ELR (cell line): ENCODE results near the gene CYP4B1.

Experiments
- DNase-seq: peaks from one replicate; pipeline ENCODE4 v3.0.0-alpha.2; 2015; ENCODE audit warnings: low read depth

CYP4B1 gene

DNA sequence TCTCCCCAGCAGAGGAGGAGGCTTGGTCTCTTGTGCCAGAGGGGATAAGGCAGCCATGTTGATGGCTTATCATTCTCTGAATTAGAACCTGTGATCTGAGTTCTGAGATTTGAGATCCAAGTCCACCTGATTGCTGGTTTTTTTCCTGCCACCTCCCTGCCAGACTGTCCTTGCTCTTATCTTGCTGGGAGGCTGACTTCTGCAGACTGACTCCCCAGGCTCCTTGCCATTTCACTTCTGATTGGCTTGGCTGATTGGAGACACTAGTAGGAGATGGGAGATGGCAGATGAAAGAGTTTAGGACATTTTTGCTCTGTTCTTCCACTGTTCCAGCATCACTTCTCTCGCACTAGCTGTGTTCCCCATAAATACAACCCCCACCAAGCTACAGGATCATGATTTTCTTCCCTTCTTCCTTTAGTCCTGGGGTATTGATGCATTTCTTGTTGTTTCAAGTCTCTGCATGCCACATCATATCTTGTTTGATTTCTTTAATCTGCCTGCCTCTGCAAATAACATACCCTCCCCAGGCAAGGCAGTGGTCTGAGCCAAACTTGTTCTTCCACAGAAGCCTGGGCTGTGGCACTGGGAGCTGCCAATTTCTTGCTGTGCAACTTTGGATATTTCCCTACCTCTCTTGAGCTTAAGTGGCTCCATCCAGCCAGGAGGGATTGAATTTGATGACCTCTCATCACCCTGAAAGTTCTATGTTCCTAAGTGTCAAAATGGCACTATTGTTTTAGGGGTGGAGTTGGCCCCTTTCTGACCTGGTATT lies 963 bp upstream of the CYP4B1 start:
- no peak for DNase-seq

DNA sequence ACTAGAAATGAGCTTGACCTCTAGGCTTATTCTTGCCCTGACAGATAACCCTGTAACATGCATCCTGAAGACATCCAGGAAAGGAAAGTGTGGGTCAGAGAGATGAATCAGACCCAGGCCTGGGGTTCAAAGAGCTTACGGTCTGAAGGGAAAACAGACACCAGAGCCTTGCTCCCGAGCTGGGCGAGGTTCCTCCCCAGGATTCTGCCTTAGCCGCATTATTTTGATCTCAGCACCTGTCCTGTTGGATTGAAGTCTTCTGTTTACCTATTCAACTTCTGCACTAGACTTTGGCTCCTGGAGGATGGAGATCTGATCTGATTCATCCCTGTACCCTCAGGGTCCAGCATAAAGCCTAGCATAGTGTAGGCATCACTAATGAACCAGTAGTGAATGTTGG lies 1.9 kb downstream of the CYP4B1 start:
- no peak for DNase-seq

DNA sequence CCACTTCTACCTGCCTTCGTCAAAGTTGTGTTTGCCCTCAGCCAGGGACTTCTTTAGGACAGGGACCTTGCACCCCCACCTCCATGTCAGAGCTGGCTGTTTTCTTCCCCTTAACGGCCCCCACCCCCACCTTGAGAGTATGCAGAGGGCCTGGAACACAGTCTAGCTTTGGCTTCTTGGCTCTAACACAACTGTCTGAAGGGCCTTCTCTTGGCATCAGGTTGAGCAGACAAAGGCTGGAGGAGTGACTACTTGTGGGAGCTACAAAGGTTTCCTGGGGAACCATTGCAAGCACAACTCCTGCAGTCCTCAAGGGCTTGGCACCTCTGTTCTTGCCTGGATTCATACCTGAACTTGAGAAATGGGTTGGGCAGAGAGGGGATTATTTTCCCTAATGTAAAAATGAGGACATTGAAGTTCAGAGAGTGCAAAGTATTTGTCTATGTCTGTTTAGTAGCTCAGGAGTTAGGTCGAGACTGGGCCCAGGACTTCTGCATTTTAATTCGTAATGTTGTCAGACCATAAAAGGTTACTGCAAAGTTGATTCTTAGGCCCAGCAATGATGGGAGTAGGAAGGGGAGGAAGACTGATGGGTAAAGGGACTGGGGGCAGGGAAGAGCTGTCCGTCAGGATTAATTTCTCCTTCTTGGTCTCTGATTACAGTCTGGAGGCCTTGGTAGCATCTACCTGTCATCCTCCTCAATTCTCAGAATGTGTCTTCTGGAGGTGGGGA lies 2.6 kb downstream of the CYP4B1 start:
- no peak for DNase-seq

DNA sequence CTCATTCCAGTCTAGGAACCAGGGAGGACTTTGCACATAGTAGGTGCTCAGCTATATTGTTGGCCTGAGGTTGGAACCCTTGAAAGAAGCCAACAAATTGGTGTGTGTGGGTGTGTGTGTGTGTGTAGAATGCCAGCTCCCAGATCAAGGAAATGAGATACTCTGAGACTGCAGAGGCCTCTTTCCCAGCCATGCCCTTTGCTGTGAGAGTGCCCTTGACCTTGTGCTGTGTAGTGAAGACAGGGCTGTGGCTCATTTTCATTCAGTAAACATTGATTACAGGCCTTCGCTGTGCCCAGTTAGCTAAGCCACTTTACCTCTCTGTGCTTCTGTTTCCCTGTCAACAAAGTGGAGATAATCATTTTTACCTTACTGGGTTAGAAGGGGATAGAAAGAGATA lies 3.2 kb downstream of the CYP4B1 start:
- DNase-seq = no peak

DNA sequence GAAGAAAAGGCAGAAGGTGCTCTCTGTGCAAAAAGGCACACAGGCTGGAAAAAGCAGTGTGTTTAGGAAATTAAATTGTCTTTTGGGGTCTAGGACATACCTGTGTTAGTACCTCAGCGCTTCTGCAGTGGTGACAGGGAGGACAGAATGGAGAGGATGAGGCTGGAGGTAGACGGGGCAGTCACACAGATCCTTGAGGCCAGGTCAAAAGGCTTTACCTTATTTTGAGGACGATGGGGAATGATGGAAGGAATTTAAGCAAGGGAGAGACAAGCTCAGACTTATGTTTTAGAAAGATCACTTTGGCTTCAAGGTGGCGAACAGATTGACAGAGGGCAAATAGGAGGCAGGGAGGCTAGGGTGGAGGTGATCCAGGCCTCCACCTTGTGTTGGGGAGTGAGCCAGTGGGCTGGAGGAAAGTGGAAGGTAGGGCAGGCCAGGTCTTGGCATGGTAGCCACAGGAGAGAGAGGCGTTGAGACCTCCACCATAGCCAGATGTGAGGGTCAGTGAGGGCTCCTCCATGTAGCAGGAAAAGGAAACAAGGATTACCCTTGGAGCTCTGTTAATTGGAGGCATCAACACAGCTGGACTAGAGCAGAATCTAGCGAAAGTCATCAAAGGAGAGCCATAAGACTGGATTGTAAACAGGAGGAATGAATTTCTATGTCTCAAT lies 4.2 kb downstream of the CYP4B1 start:
- no peak for DNase-seq

DNA sequence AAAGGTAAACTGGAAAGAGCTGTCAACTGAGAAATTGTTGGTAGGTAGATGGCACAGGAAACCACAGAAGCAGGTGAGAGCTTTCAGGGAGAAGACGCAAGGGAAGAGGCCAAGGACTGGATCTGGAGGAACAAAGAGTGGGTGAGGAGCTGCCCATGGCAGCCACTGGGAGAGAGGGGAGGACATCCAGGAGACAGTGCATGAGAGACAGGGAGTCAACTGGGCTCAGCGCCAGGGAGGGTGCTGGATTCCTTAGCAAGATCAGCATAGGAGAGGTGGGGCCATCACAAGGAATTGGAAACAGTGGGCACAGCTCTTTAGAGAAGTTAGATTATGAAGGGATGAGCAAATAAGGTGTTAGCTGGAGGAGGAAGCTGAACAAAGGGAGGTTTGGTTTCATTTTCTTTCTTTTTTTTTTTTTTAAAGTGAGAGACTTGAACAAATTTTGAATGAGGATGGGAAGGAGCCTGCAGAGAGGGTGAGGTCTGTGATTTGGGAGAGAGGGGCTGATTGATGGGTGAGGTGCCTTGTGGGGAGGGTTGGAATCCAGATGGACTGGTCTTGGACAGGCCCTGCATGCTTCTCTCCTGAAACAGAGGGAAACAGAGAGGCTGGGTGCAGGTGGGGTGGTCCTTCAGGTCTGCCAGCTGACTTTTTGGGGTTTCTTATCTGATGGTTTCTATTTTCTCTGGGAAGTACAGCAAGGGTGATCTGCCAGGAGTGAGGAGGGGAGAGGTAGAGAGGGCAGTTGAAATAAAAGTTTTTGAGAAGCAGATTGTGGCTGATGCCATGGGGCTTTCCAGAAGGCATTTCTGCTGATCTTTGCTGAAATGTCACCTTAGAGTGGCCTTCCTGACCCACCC lies 5.4 kb downstream of the CYP4B1 start:
- DNase-seq = no peak

DNA sequence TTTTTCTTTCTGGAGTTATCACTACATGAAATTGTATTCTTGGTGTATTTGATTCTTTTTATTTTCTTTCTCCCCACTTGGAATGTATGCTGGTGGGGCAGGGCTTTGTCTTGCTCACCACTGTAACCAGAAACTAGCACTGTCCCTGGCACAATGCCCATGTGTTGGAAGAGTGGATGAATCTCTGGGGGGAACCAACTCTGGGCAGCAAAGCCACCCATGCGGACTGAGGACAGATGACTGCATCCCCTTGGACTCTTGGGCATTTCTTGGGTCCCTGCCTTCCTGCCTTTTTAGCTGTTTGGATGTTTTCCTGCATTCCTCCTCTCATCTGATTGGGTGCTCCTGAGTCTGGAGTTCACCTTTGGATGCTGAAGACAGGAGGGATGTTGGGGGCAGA lies 6.1 kb downstream of the CYP4B1 start:
- no peak for DNase-seq

DNA sequence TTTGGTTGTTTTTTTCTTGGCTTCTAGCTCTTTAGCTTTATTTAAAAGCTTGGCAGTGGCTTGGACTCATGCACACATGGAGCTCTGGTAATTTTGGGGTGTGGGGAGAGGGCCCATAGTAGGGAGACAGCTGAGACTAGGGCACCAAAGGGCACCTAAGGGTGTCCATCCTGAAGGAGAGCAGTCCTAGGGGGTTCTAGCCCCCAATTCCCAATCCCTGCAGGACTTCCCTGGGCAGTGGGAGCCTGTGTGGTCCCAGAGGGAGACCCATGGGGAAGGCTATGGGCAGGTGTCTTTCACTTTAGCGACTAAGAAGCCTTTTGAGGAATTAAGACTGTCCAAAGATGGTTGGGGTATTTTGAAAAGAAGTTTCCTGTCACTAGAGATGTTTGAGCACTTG lies 6.9 kb downstream of the CYP4B1 start:
- no peak for DNase-seq

DNA sequence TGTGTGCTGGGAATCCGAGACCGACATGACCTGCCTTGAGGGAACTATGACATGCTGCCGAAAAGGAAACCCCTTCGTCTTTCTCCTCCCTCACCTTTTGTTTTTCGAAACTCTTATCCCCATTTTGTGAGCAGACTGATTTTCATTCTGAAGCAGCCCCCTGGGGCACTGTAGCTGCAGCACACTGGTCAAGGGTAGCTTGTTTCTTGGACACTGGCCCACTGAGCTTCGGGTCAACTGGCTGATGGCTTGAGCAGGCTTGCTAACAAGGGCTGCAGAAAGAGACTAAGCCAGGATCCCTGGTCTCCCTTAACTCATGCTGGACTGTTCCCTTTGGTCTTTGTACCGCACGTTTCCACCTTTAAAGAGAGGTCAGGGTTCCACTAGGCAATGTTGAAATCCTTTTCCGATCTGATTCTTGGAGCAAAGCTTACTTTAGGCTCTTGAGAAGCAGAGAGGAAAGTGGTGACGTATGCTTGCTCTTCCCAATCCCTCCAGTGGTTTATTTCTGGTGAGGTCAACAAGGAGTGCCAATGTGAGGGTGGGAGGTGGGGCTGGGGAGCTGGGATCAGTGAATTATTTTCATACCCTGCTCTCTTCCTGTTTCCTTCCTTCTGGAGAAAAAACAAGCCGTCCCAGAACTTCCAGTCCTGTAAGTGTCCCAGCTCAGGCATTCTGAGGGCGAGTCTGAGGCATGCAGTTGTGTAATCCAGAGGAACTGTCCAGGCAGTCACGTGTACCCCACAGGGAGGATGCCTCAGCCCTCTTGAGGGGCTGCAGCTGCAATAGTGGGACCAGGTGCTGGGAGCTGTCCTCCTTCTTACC lies 7.6 kb downstream of the CYP4B1 start:
- peak; percentile 6 for DNase-seq

DNA sequence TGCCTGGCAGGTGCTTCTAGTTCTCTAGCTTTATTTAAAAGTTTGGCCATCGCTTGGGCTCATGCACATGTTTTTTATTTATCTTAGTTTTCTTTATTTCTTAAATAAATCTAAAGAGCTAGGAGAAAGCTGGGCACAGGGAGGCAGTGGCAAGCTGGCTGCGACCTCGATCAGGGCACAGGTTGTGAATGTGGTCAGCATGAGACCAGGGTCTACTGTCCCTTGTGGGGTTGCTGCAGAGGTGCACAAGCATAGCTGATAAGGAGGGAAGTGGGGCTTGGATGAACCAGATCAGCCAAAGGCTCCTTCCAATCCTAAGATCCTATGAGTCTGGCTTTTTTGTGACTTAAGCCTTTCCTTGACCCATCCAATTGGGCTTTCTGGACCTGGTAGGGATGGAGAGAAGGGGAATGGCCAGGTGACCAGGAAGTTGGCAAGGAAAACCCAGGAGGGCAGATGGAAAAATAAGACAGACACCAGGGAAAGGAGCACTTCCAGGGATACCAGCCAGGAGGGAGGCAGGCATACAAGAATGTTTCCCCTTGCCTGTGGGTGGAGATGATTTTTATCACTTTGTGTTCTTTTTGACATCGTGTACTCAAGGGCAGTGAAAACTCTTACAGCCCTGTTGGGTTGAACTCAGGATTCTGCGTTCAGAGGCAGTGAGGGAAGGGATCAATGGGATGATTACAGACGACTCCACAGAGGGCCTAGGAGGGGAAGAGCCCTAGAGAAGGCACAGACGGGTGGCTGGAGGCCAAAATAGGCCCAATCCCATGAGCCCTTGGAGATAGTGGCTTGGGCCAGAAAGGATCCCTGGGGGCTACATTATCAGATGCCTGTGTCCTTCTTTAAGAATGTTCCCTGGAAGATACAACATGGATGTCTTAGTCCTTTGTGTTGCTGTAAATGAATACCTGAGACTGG lies 8.5 kb downstream of the CYP4B1 start:
- DNase-seq = no peak

DNA sequence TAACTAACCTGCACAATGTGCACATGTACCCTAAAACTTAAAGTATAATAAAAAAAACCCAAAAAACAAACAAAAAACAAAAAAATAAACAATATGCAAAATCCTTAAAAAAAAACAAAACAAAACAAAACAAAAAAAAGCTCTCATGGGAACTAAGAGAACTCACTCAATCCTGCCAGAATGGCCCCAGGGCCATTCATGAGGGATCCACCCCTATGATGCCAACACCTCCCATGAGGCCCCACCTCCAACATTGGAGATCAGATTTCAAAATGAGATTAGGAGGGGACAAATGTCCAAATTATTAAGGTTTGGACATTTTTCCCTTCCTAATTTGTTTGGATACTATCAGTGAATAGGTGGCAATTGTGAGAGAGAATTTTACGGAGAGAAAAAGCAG lies 10.2 kb downstream of the CYP4B1 start:
- DNase-seq = no peak

DNA sequence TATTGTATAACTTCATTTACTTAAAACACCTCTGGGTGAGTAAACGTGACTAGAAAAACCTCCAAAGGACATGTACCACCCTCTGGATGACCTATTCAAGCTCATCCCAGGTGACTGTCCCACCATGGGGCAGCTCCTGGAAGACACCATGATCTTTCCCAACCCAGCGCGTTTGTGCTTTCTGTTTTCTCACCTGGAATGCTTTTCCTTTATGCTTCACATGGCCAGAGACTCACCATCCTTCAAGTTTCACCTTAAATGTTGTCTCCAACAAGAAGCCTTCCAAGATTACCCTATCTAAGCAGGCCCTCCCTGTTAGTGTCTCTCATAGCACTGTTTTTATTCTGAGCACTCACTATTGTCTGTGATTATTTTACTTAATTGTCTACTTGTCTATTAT lies 11.1 kb downstream of the CYP4B1 start:
- DNase-seq = no peak

DNA sequence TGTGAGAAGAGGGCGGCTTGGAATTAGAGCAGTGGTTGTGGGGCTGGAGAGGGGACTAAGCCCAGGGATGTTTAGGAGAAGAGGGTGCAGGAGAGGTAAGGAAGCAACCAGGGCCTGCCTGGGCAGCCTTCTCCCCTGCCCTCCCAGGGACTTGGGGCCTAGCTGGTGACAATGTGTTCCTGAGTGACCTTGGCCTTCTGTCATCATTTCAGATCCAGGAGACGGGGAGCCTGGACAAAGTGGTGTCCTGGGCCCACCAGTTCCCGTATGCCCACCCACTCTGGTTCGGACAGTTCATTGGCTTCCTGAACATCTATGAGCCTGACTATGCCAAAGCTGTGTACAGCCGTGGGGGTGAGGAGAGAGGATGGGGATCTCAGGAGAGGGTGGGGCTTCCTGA lies 11.8 kb downstream of the CYP4B1 start:
- no peak for DNase-seq

DNA sequence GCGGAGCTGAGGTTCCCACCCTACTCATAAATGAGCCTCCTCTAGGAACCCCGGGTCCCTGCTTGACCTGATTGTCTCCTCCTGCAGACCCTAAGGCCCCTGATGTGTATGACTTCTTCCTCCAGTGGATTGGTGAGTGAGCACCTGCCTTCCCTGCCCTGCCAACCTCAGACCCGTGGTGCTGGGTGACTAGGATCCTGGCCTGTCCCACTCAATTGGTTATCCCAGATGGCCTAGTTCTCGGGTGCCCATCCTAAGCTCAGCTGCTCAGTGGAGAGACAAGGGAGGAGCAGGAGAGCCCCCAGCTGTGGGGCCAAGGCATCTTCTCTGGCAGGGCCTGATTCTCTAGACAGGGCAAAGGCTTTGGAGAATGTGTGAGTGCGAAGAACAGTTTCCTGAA lies 12.2 kb downstream of the CYP4B1 start:
- no peak for DNase-seq

DNA sequence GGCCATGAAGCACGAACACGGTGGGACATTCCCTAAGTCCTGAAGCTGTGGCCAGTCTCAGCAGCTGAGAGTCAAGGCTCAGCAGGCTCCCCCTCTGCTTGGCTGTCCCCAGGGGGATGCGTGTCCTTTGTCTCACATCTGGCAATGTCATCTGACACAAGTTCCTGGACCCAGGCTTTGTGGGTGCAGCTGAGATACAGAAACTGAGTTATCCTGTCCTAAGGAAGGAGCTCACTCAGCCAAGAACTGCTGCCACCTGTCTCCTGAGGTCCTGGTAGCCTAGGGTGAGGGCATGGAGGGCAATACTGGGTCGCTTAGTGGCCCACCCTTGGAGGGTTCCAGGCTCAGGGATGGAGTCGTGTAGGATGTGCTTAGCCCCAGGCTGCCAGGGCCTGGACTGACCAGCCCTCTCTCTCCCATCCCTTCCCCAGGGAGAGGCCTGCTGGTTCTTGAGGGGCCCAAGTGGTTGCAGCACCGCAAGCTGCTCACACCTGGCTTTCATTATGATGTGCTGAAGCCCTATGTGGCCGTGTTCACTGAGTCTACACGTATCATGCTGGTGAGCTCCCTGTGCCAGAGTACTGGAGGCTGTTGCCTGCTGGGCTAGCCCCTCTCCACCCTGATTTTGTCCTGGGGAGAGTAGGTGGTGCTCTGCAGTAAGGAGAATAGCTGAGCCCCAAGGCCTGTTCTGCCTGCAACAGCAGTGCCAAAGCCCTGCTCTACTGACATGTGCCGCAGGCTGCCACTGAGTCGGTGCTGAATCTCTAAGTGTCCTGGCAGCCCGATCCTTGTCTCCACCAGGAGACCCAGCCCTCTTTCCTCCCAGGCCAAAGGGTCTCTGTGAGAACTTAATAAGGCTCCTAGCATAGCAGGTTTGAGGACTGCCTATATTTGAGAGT lies 13.5 kb downstream of the CYP4B1 start:
- no peak for DNase-seq

DNA sequence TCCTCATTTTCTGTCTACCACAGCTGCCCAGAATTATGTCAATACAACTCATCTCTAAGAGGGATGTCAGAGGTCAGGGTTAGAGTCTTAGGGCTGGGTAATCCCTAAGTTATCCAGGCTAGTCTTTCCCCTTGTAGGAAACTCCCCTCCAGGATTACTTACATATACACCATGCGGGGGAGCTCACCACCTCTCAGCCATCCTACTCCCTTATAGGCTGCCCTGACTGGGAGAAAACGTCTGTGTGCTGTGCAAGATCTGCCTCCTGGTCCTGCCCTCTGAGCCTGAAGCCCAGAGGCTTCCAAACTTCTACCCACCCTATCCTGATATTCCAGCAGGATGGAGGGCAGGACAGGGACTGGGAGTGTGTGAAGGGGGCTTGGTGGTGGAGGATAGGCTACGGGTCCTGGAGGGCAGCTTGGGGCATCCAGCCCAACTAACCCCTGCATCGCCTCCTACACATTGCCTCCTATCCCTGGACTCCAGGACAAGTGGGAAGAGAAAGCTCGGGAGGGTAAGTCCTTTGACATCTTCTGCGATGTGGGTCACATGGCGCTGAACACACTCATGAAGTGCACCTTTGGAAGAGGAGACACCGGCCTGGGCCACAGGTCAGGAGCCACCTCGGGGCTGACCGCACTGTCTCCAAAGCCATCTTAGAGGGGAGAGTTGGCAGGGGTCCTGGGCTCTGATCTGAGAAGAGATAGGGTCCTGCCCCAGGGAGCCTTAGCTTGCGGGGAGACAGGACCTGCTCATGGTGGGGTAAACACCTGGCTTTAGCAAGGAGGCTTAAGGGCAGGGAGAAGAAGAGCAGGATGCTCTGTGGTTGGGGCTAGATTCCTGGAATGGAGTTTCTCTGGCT lies 14.4 kb downstream of the CYP4B1 start:
- DNase-seq = no peak

DNA sequence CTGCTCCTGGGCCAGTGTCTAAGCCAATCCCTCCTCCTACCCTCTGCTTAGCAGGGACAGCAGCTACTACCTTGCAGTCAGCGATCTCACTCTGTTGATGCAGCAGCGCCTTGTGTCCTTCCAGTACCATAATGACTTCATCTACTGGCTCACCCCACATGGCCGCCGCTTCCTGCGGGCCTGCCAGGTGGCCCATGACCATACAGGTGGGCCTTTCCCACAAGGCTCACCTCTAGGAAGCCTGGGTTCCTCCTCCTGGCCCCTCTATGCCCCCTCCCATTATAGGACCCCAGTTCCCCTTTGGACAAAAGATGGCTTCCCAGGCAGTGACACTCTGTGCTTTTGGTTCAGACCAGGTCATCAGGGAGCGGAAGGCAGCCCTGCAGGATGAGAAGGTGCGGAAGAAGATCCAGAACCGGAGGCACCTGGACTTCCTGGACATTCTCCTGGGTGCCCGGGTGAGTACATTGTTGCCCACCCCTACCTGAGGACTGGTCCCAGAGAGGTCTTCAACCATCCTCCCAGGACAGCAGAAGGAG lies 15.1 kb downstream of the CYP4B1 start:
- no peak for DNase-seq

DNA sequence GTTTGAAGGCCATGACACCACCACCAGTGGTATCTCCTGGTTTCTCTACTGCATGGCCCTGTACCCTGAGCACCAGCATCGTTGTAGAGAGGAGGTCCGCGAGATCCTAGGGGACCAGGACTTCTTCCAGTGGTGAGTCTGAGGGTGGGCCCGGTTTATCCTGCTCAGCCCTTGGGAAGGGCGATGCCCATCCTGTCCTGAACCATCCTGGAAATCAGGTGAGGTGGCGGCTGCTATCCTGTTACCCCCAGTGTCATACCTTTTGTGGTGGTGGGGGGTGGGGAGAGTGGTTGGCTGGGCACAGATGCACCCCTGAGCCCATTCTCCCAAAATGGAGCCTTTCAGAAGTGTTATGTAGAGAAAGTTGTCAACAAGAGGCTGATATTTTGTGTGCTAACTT lies 16.3 kb downstream of the CYP4B1 start:
- no peak for DNase-seq
